ENCODE results near the gene PIK3C2G.

DNA sequence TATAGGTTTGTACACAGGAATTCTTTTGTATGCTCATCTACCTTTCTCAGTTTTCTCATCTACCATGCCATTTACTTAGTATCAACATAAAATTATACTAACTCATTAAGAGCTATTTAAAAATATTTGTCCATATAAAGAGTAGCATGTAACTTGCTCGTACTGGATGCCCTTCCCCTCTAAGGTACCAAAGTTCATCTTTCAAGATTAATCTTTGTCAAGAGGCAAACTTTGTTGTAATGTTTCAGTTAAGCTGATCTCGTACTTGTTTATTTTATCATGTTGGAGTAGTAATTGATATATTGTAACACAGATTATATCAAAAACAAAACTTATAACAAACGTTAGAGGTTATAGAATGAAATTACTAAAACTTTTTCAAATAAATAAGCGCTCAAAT, 128.5 kb downstream of the PIK3C2G start:
- no peak for TF ChIP-seq POLR2A (IDR thresholded peaks at IDR 0.05)
- TF ChIP-seq, protein P1, sequence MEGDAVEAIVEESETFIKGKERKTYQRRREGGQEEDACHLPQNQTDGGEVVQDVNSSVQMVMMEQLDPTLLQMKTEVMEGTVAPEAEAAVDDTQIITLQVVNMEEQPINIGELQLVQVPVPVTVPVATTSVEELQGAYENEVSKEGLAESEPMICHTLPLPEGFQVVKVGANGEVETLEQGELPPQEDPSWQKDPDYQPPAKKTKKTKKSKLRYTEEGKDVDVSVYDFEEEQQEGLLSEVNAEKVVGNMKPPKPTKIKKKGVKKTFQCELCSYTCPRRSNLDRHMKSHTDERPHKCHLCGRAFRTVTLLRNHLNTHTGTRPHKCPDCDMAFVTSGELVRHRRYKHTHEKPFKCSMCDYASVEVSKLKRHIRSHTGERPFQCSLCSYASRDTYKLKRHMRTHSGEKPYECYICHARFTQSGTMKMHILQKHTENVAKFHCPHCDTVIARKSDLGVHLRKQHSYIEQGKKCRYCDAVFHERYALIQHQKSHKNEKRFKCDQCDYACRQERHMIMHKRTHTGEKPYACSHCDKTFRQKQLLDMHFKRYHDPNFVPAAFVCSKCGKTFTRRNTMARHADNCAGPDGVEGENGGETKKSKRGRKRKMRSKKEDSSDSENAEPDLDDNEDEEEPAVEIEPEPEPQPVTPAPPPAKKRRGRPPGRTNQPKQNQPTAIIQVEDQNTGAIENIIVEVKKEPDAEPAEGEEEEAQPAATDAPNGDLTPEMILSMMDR (IDR thresholded peaks at IDR 0.05) = no peak

Data from thyroid gland (tissue), 4 donors.